ENCODE data around the gene APPL1. TPM values are rescaled to one million over a fixed set of nuclear protein-coding genes. Genes with fewer than 3 reads are reported as not detected.

APPL1 gene
- total and polyA plus RNA-seq, 2 donors (not counting 3 experiments of a cell fraction or from before 2014, with no cell fraction given): 9.2 to 28.8 TPM

- no peaks in the 10 kb centered on the region for H3K27me3 ChIP-seq (ENCODE audit: control insufficient read depth in 2 of 2, insufficient read depth in 2 of 2, low read length in 2 of 2)
- H3K36me3 ChIP-seq (ENCODE audit: control insufficient read depth in 2 of 2, extremely low read depth in 1 of 2, insufficient read depth in 2 of 2, low read length in 2 of 2): no peaks in the 10 kb centered on the region
- dilution Hi-C loops (cut with MboI; ENCODE audit: extremely low pct_ligation_motif_present, low sequenced_read_pairs): no loop called here
- no peak within 1 kb of the TSS for H3K27ac ChIP-seq (ENCODE audit: insufficient read depth, low read depth, low read length)
- ChIA-PET POLR2A (no interaction called here), CTCF (no interaction called here)
- no peaks in the 10 kb centered on the region for H3K4me1 ChIP-seq (ENCODE audit: control insufficient read depth, extremely low read depth, insufficient read depth, low read length)
- H4K20me1 ChIP-seq (replicated peaks; ENCODE audit: control insufficient read depth, extremely low read depth, insufficient read depth, low read length): no peaks in the 10 kb centered on the region
- no TSS peak for BruUV-seq (replicated peaks)
- H3K9ac ChIP-seq (replicated peaks; ENCODE audit: extremely low read depth, insufficient read depth, low read length): no peak within 1 kb of the TSS
- no peak within 1 kb of the TSS for H2AFZ ChIP-seq (ENCODE audit: low read depth, low read length)
- no peaks in the 10 kb centered on the region for H3K79me2 ChIP-seq (ENCODE audit: control insufficient read depth, insufficient read depth, low read length)
- H3K9me3 ChIP-seq (replicated peaks; ENCODE audit: control insufficient read depth, insufficient read depth, low read length): no peaks in the 10 kb centered on the region
- FAIRE-seq (no peak), DNase-seq (ENCODE audit: low read depth, low spot score) (no peak)
- intact Hi-C loops (cut with micrococcal nuclease): no loop called here
- no peaks in the 10 kb centered on the region for H3K9me1 ChIP-seq (replicated peaks; ENCODE audit: control insufficient read depth, extremely low read depth, insufficient read depth, low read length)
- H3K4me3 ChIP-seq (replicated peaks in 1 of 3; ENCODE audit: insufficient read depth in 1 of 3, low read depth in 1 of 3, low read length in 3 of 3): no peak within 1 kb of the TSS
- TF ChIP-seq MAX (IDR thresholded peaks at IDR 0.05; ENCODE audit: insufficient read depth, insufficient read length): no peak
- TF ChIP-seq, protein P1, sequence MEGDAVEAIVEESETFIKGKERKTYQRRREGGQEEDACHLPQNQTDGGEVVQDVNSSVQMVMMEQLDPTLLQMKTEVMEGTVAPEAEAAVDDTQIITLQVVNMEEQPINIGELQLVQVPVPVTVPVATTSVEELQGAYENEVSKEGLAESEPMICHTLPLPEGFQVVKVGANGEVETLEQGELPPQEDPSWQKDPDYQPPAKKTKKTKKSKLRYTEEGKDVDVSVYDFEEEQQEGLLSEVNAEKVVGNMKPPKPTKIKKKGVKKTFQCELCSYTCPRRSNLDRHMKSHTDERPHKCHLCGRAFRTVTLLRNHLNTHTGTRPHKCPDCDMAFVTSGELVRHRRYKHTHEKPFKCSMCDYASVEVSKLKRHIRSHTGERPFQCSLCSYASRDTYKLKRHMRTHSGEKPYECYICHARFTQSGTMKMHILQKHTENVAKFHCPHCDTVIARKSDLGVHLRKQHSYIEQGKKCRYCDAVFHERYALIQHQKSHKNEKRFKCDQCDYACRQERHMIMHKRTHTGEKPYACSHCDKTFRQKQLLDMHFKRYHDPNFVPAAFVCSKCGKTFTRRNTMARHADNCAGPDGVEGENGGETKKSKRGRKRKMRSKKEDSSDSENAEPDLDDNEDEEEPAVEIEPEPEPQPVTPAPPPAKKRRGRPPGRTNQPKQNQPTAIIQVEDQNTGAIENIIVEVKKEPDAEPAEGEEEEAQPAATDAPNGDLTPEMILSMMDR (IDR thresholded peaks at IDR 0.05; ENCODE audit: extremely low read depth in 1 of 2, insufficient read depth in 1 of 2, low read depth in 1 of 2, low read length in 2 of 2): no peak
- TF ChIP-seq POLR2A (IDR thresholded peaks at IDR 0.05; ENCODE audit: low read depth, low read length): no peak
- TF ChIP-seq JUN (IDR thresholded peaks at IDR 0.05; ENCODE audit: borderline replicate concordance, insufficient read depth, insufficient read length, low read depth): no peak
- no peak within 1 kb of the TSS for H3K4me2 ChIP-seq (ENCODE audit: insufficient read depth, low read length)
Observed at GRCh38 chr3:57292159-57292896, 64.8 kb downstream of the APPL1 start, which contains the start of gene ASB14. TSS of gene ASB14 (minus strand) at chr3:57292685. CDS start at chr3:57292033, 652 bp downstream.

All from endothelial cell of umbilical vein (primary cell).